ENCODE data around the gene ITGA11. TPM values are rescaled to one million over a fixed set of nuclear protein-coding genes. Genes with fewer than 3 reads are reported as not detected.
A peak's percentile ranks its signal among the peaks of the same experiment; 100 is the strongest.

Gene ITGA11
- total and polyA plus RNA-seq, 2 of the 4 experiments (the other 2 are of a cell fraction): 4.1 to 6.6 TPM

DNA sequence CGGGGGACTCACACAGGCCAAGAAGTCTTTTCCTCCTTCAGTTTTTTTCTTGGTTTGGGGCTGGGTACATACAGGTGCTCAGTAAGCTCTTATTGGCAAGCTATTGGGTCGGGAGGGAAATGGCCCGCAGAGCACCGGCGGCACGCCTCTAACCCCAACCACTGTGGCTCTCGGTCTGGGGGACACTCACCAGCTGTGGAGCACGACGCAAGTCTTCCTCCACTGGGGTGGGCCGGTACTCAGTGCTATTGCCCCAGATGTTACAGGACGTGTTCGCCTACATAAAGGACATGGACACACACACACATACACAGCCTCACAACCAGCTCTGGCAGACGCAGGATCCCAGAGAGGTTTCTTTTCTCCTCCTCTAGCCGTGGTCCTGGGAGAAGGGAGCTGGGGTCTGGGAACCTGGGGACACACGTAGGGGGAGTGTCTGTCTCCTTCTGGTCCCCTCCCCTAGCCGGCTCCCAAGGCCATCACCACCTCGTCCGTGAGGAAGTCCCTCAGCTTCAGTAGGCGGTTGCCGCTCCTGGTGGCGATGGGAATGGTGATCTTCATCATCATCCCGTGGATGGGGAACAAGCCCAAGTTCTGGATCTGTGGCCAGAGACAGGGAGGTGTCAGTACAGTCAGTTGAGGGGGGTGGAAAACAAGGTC, 121.0 kb downstream of the ITGA11 start:
- no peaks in the 10 kb centered on the region for H3K79me1 ChIP-seq (ENCODE audit: low read depth in 1 of 2, low read length in 2 of 2)
- CTCF ChIA-PET: no interaction called here
- peak overlapping the region; percentile 67; the same call in 1 of the 3 replicates for H2BK15ac ChIP-seq (ENCODE audit: low read depth, low read length)
- no peak overlapping the region; the same call in 1 of the 2 replicates for H3K18ac ChIP-seq (ENCODE audit: low read depth, low read length)
- POLR2A ChIA-PET (ENCODE audit: unreplicated experiment): no interaction called here
- no peak overlapping the region for H2AK9ac ChIP-seq (replicated peaks; ENCODE audit: low read depth, low read length, poor library complexity)
- no peaks in the 10 kb centered on the region for H3K27me3 ChIP-seq (ENCODE audit: control insufficient read depth, insufficient read depth, low read length)
- no peak overlapping the region for H3K14ac ChIP-seq (replicated peaks; ENCODE audit: low read depth, low read length)
- WGBS, 2 experiments (ENCODE audit: extremely low coverage in 2 of 2, insufficient read length in 1 of 2): 86% methylated on average over 7 of the region's 22 CpGs; no CpG with 5 or more reads in 1 of the 2 experiments
- peak overlapping the region; percentile 72 for H2BK20ac ChIP-seq (ENCODE audit: low read depth, low read length)
- ATAC-seq (ENCODE audit: low read depth): no peak
- H2BK120ac ChIP-seq (ENCODE audit: low read depth, low read length): peak overlapping the region; percentile 49; the same call in 1 of the 2 replicates
- 0 out of 2 replicates have a peak, but pooled peaks cover 3% of the 10 kb centered on the region for H3K9me1 ChIP-seq (ENCODE audit: insufficient read depth, low read length)
- in situ Hi-C loops (cut with MboI; ENCODE audit: low sequenced_read_pairs): no loop called here
- H3K27ac ChIP-seq (ENCODE audit: insufficient read depth, low read length): no peak overlapping the region
- peak overlapping the region; percentile 75 for H2AK5ac ChIP-seq (ENCODE audit: low read depth, low read length)
- no peaks in the 10 kb centered on the region for H4K20me1 ChIP-seq (ENCODE audit: insufficient read depth, low read length)
- dilution Hi-C loops (cut with HindIII; ENCODE audit: low sequenced_read_pairs, unreplicated experiment): no loop called here
- no peak overlapping the region for H3K9ac ChIP-seq (ENCODE audit: low read depth, low read length)
- H3K9me3 ChIP-seq (ENCODE audit: control insufficient read depth, insufficient read depth, low read length): peaks cover 2% of the 10 kb centered on the region; the same call in 1 of the 2 replicates
- H4K5ac ChIP-seq (ENCODE audit: low read depth, low read length): no peak overlapping the region; the same call in 1 of the 2 replicates
- H3K36me3 ChIP-seq (ENCODE audit: control insufficient read depth, insufficient read depth, low read length): peaks cover 4% of the 10 kb centered on the region; the same call in 1 of the 2 replicates
- DNase-seq: no peak
- peak overlapping the region; percentile 9; the same call in 1 of the 2 replicates for H4K91ac ChIP-seq (ENCODE audit: insufficient read depth, low read depth, low read length)
- H2AFZ ChIP-seq (replicated peaks; ENCODE audit: low read length, poor library complexity): no peak overlapping the region
- no peak overlapping the region for H2BK5ac ChIP-seq (ENCODE audit: low read depth, low read length, poor library complexity, severe bottlenecking)
- BruUV-seq (replicated peaks): no TSS peak
- no peak overlapping the region for H3K23ac ChIP-seq (ENCODE audit: low read depth, low read length)
- no peak overlapping the region for H3K56ac ChIP-seq (ENCODE audit: extremely low read depth, insufficient read depth, low read length)
- no peak overlapping the region for H4K8ac ChIP-seq (ENCODE audit: low read depth in 2 of 2, low read length in 2 of 2)
- intact Hi-C loops (cut with micrococcal nuclease): no loop called here
- H3K4me1 ChIP-seq (ENCODE audit: control insufficient read depth, insufficient read depth, low read length): peaks cover 14% of the 10 kb centered on the region
- H3K4me2 ChIP-seq (ENCODE audit: low read depth, low read length): no peak overlapping the region
- H3K4me3 ChIP-seq (ENCODE audit: insufficient read depth, low read depth, low read length): no peak overlapping the region
- H3K4ac ChIP-seq (ENCODE audit: low read depth, low read length): peak overlapping the region; percentile 60
- no peak for TF ChIP-seq POLR2A (IDR thresholded peaks at IDR 0.05; ENCODE audit: low read depth, low read length)
- no peak for TF ChIP-seq RAD21 (IDR thresholded peaks at IDR 0.05; ENCODE audit: low read length)
- no peak for TF ChIP-seq MXI1 (IDR thresholded peaks at IDR 0.05; ENCODE audit: borderline replicate concordance, low read depth, low read length)
- TF ChIP-seq CEBPB (IDR thresholded peaks at IDR 0.05; ENCODE audit: low read depth, low read length): no peak
- TF ChIP-seq NFE2L2 (IDR thresholded peaks at IDR 0.05; ENCODE audit: low read depth, low read length): no peak
- TF ChIP-seq RCOR1 (IDR thresholded peaks at IDR 0.05; ENCODE audit: insufficient replicate concordance, low read length): no peak
- no peak for TF ChIP-seq BHLHE40 (IDR thresholded peaks at IDR 0.05; ENCODE audit: low read depth, low read length)
- TF ChIP-seq, protein P1, sequence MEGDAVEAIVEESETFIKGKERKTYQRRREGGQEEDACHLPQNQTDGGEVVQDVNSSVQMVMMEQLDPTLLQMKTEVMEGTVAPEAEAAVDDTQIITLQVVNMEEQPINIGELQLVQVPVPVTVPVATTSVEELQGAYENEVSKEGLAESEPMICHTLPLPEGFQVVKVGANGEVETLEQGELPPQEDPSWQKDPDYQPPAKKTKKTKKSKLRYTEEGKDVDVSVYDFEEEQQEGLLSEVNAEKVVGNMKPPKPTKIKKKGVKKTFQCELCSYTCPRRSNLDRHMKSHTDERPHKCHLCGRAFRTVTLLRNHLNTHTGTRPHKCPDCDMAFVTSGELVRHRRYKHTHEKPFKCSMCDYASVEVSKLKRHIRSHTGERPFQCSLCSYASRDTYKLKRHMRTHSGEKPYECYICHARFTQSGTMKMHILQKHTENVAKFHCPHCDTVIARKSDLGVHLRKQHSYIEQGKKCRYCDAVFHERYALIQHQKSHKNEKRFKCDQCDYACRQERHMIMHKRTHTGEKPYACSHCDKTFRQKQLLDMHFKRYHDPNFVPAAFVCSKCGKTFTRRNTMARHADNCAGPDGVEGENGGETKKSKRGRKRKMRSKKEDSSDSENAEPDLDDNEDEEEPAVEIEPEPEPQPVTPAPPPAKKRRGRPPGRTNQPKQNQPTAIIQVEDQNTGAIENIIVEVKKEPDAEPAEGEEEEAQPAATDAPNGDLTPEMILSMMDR (conservative IDR thresholded peaks at IDR 0.05; ENCODE audit: low read depth, low read length): no peak
- no peak for TF ChIP-seq MAFK (IDR thresholded peaks at IDR 0.05; ENCODE audit: low read depth, low read length)
- TF ChIP-seq CHD1 (IDR thresholded peaks at IDR 0.05; ENCODE audit: low read depth, low read length): no peak
- TF ChIP-seq FOS (IDR thresholded peaks at IDR 0.05; ENCODE audit: low read depth, low read length): no peak
- no peak for TF ChIP-seq RFX5 (IDR thresholded peaks at IDR 0.05; ENCODE audit: low read depth, low read length)
- TF ChIP-seq, protein P2, sequence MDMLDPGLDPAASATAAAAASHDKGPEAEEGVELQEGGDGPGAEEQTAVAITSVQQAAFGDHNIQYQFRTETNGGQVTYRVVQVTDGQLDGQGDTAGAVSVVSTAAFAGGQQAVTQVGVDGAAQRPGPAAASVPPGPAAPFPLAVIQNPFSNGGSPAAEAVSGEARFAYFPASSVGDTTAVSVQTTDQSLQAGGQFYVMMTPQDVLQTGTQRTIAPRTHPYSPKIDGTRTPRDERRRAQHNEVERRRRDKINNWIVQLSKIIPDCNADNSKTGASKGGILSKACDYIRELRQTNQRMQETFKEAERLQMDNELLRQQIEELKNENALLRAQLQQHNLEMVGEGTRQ (IDR thresholded peaks at IDR 0.05; ENCODE audit: low read depth, low read length): no peak
- TF ChIP-seq SMC3 (IDR thresholded peaks at IDR 0.05; ENCODE audit: low read depth, low read length): no peak
- TF ChIP-seq, protein P3, sequence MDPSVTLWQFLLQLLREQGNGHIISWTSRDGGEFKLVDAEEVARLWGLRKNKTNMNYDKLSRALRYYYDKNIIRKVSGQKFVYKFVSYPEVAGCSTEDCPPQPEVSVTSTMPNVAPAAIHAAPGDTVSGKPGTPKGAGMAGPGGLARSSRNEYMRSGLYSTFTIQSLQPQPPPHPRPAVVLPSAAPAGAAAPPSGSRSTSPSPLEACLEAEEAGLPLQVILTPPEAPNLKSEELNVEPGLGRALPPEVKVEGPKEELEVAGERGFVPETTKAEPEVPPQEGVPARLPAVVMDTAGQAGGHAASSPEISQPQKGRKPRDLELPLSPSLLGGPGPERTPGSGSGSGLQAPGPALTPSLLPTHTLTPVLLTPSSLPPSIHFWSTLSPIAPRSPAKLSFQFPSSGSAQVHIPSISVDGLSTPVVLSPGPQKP (IDR thresholded peaks at IDR 0.05; ENCODE audit: borderline replicate concordance, low read depth, low read length): no peak

Data from IMR-90 (cell line).